GM12891 (cell line): Measurements from ENCODE around the gene AGTRAP.

Source experiments
- PAX5 ChIP-seq: IDR thresholded peaks from 2 replicates; pipeline ENCODE4 v1.6.1; 2011; ENCODE audit warnings: low read length, moderate library complexity, mild to moderate bottlenecking; ENCODE audit not compliant: insufficient read depth, severe bottlenecking
- POLR2A ChIP-seq: IDR thresholded peaks from 2 replicates; pipeline ENCODE4 v1.6.1; 2011; ENCODE audit warnings: low read depth, low read length, control low read depth
- POLR2AphosphoS5 ChIP-seq: IDR thresholded peaks from 2 replicates; pipeline ENCODE4 v1.6.1; 2011; ENCODE audit warnings: low read depth, low read length, control low read depth
- POU2F2 ChIP-seq: IDR thresholded peaks from 2 replicates; pipeline ENCODE4 v1.6.1; 2011; ENCODE audit warnings: low read depth, mild to moderate bottlenecking, control low read depth, low read length, moderate library complexity
- SPI1 ChIP-seq: IDR thresholded peaks from 2 replicates; pipeline ENCODE4 v1.6.1; 2011; ENCODE audit warnings: low read depth, low read length, control low read depth
- TAF1 ChIP-seq: IDR thresholded peaks from 2 replicates; pipeline ENCODE4 v1.6.1; 2011; ENCODE audit warnings: low read depth, low read length, control low read depth

- TF ChIP-seq PAX5 (no peak), TAF1 (no peak), POLR2AphosphoS5 (no peak), POLR2A (no peak), POU2F2 (no peak), SPI1 (no peak)
Measured at GRCh38 chr1:11731691-11732283, 4.1 kb upstream of the AGTRAP start.
